Endodermal cell (in vitro differentiated cells): ENCODE measurements around the gene RAB3GAP2. TPM values are rescaled to one million over a fixed set of nuclear protein-coding genes. Genes with fewer than 3 reads are reported as not detected.
"Not testable (repeated sequence)": the region's sequence is repeated elsewhere in the genome, so short reads cannot be mapped to it uniquely, and the experiment has no call there.

Experiments
- DNase-seq: peaks from one replicate; pipeline ENCODE4 v3.0.0-alpha.2; 2017
- H3K27ac ChIP-seq: 2 replicates; pipeline ENCODE4 v1.5.1; 2013; ENCODE audit warnings: mild to moderate bottlenecking, low read depth, low read length, moderate library complexity
- H3K27me3 ChIP-seq: 2 replicates; pipeline ENCODE4 v1.6.1; 2013; ENCODE audit warnings: mild to moderate bottlenecking, low read length, moderate library complexity; ENCODE audit not compliant: insufficient read depth, control insufficient read depth, poor library complexity, severe bottlenecking
- H3K36me3 ChIP-seq: 2 replicates; pipeline ENCODE4 v1.7.0; 2013; ENCODE audit warnings: mild to moderate bottlenecking, low read length, moderate library complexity; ENCODE audit not compliant: control insufficient read depth, insufficient read depth
- H3K4me1 ChIP-seq: one replicate; pipeline ENCODE4 v1.7.0; 2013; ENCODE audit warnings: low read length; ENCODE audit not compliant: control insufficient read depth, insufficient read depth
- H3K4me3 ChIP-seq: 2 replicates; pipeline ENCODE4 v1.5.1; 2013; ENCODE audit warnings: mild to moderate bottlenecking, low read length, moderate library complexity
- H3K9ac ChIP-seq: 2 replicates; pipeline ENCODE4 v1.6.1; 2013; ENCODE audit warnings: mild to moderate bottlenecking, low read length, moderate library complexity; ENCODE audit not compliant: poor library complexity, severe bottlenecking; ENCODE audit errors: extremely low read depth
- H3K9me3 ChIP-seq: 2 replicates; pipeline ENCODE4 v1.6.1; 2013; ENCODE audit warnings: mild to moderate bottlenecking, low read length, moderate library complexity; ENCODE audit not compliant: control insufficient read depth
- H3K27ac Mint-ChIP-seq: 2 replicates; pipeline ENCODE4 v1.8.0; 2020; ENCODE audit warnings: mixed read lengths
- H3K27me3 Mint-ChIP-seq: 2 replicates; pipeline ENCODE4 v1.8.0; 2021; ENCODE audit warnings: mild to moderate bottlenecking, mixed read lengths; ENCODE audit not compliant: insufficient read depth
- H3K36me3 Mint-ChIP-seq: 2 replicates; pipeline ENCODE4 v1.8.0; 2020; ENCODE audit warnings: low read depth, mixed read lengths
- H3K4me1 Mint-ChIP-seq: 2 replicates; pipeline ENCODE4 v1.8.0; 2020; ENCODE audit warnings: mixed read lengths
- H3K4me3 Mint-ChIP-seq: 2 replicates; pipeline ENCODE4 v1.8.0; 2020; ENCODE audit warnings: mild to moderate bottlenecking, moderate library complexity, mixed read lengths
- H3K9me3 Mint-ChIP-seq: 2 replicates; pipeline ENCODE4 v1.8.0; 2020; ENCODE audit warnings: mild to moderate bottlenecking, mixed read lengths
- WGBS, 2 experiments: methylation state at CpG; one replicate each; pipeline versions ENCODE4 v1.1.5 to v1.1.7; 2013; ENCODE audit warnings: missing lambda C conversion rate in 2 of 2, mixed read lengths in 1 of 2; ENCODE audit not compliant: insufficient coverage in 1 of 2, insufficient read length in 1 of 2; 5-methylcytosine and 5-hydroxymethylcytosine counted together
- total RNA-seq, 2 donors: library from RNA; stranded (reverse); fragmentation: NEBNext Ultra II Directional in 1 of 2; extraction: Animal tissue kit (Norgen Biotek cat#: 25700) in 1 of 2; gene quantifications; 2 replicates in 1 of 2; 3 replicates in 1 of 2; pipeline ENCODE4 v1.2.1, GENCODE V29; 2021
- TF ChIP-seq, protein P1 (sequence below): fragments of 200-600 bp; sonication (generic); conservative IDR thresholded peaks from 2 replicates; pipeline ENCODE4 v1.5.0; 2021; ENCODE audit warnings: antibody characterized with exemption, mild to moderate bottlenecking

Gene RAB3GAP2
- total RNA-seq, 2 donors from 2014 or later = 39.3 to 50.4 TPM

DNA sequence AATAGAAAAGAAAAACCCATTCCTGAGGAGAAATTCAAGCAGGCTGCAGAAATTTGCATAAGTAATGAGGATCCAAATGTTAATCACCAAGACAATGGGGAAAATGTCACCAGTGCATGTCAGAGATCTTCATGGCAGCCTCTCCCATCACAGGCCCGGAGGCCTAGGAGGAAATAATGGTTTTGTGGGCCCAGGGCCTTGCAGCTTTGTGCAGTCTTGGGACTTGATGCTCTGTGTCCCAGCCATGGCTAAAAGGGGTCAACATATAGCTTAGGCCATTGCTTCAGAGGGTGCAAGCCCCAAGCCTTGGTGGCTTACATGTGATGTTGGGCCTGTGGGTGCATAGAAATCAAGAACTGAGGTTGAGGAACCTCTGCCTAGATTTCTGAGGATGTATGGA is 22.7 kb downstream of the RAB3GAP2 start:
- H3K4me3 ChIP-seq = peak overlapping the region; percentile 70
- Mint-ChIP-seq H3K27ac (no peak overlapping the region), H3K36me3 (peaks cover 82% of the 10 kb centered on the region), H3K27me3 (no peaks in the 10 kb centered on the region), H3K9me3 (peaks cover 85% of the 10 kb centered on the region), H3K4me3 (no peak overlapping the region), H3K4me1 (peaks cover 10% of the 10 kb centered on the region)
- DNase-seq = peak; percentile 55
- peaks cover 70% of the 10 kb centered on the region for H3K9me3 ChIP-seq
- TF ChIP-seq, protein P1, sequence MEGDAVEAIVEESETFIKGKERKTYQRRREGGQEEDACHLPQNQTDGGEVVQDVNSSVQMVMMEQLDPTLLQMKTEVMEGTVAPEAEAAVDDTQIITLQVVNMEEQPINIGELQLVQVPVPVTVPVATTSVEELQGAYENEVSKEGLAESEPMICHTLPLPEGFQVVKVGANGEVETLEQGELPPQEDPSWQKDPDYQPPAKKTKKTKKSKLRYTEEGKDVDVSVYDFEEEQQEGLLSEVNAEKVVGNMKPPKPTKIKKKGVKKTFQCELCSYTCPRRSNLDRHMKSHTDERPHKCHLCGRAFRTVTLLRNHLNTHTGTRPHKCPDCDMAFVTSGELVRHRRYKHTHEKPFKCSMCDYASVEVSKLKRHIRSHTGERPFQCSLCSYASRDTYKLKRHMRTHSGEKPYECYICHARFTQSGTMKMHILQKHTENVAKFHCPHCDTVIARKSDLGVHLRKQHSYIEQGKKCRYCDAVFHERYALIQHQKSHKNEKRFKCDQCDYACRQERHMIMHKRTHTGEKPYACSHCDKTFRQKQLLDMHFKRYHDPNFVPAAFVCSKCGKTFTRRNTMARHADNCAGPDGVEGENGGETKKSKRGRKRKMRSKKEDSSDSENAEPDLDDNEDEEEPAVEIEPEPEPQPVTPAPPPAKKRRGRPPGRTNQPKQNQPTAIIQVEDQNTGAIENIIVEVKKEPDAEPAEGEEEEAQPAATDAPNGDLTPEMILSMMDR = no peak
- H3K9ac ChIP-seq = no peak overlapping the region
- H3K36me3 ChIP-seq = peaks cover 65% of the 10 kb centered on the region
- H3K27me3 ChIP-seq = no peaks in the 10 kb centered on the region
- no peak overlapping the region for H3K27ac ChIP-seq
- H3K4me1 ChIP-seq = no peaks in the 10 kb centered on the region
- WGBS, 2 experiments = 100% methylated on average over 1 of the region's 1 CpG; no CpG with 5 or more reads in 1 of the 2 experiments

DNA sequence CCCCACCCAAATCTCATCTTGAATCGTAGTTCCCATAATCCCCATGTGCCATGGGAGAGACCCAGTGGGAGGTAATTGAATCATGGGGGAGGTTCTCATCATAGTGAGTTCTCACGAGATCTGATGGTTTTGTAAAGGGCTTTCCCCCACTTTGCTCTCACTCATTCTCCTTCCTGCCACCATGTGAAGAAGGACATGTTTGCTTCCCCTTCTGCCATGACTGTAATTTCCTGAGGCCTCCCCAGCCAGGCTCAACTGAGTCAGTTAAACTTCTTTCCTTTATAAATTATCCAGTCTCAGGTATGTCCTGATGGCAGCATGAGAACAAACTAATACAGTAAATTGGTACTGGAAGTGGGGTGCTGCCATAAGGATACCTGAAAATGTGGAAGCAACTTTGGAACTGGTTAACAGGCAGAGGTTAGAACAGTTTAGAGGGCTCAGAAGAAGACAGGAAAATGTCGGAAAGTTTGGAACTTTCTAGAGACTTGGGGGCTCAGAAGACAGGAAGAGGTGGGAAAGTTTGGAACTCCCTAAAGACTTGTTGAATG is 23.5 kb downstream of the RAB3GAP2 start:
- Histone ChIP-seq H3K36me3 (peaks cover 65% of the 10 kb centered on the region), H3K4me3 (peak overlapping the region; percentile 70), H3K9me3 (peaks cover 76% of the 10 kb centered on the region)
- H3K4me3 Mint-ChIP-seq, H3K27me3 ChIP-seq, H3K27ac Mint-ChIP-seq, DNase-seq, H3K4me1 ChIP-seq, H3K4me1 Mint-ChIP-seq, H3K9ac ChIP-seq, H3K27ac ChIP-seq, H3K27me3 Mint-ChIP-seq: not testable (repeated sequence)
- Mint-ChIP-seq H3K9me3 (peaks cover 85% of the 10 kb centered on the region), H3K36me3 (peaks cover 84% of the 10 kb centered on the region)
- 94 to 97% methylated on average over 2 to 3 of the region's 3 CpGs for WGBS, 2 experiments

DNA sequence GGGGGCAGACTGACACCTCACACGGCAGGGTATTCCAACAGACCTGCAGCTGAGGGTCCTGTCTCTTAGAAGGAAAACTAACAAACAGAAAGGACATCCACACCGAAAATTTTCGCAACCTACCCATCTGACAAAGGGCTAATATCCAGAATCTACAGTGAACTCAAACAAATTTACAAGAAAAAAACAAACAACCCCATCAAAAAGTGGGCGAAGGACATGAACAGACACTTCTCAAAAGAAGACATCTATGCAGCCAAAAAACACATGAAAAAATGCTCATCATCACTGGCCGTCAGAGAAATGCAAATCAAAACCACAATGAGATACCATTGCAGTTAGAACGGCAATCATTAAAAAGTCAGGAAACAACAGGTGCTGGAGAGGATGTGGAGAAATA is 26.4 kb downstream of the RAB3GAP2 start:
- not testable (repeated sequence) for H3K27me3 ChIP-seq, H3K27me3 Mint-ChIP-seq, H3K4me3 ChIP-seq, H3K27ac Mint-ChIP-seq, H3K4me3 Mint-ChIP-seq, H3K4me1 Mint-ChIP-seq, H3K4me1 ChIP-seq, H3K9ac ChIP-seq, DNase-seq, H3K27ac ChIP-seq
- Histone ChIP-seq H3K9me3 (peaks cover 50% of the 10 kb centered on the region), H3K36me3 (peaks cover 44% of the 10 kb centered on the region)
- peaks cover 61% of the 10 kb centered on the region for H3K9me3 Mint-ChIP-seq
- peaks cover 63% of the 10 kb centered on the region for H3K36me3 Mint-ChIP-seq
- 83 to 100% methylated on average over 3 to 4 of the region's 6 CpGs for WGBS, 2 experiments

DNA sequence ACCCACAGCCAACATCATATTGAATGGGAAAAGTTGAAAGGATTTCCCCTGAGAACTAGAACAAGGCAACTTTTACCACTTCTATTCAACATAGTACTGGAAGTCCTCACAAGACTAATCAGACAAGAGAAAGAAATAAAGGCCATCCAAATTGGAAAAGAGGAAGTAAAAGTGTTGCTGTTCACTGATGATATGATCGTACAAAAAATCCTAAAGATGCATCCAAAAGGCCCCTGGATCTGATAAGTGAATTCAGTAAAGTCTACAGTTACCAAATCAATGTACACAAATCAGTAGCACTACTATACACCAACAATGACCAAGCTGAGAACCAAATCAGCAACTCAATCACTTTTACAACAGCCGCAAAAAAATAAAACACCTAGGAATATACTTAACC is 28.3 kb downstream of the RAB3GAP2 start:
- no peak for DNase-seq
- Mint-ChIP-seq H3K4me3 (no peak overlapping the region), H3K27ac (peak overlapping the region; percentile 11), H3K36me3 (peaks cover 43% of the 10 kb centered on the region), H3K9me3 (peaks cover 42% of the 10 kb centered on the region), H3K27me3 (no peaks in the 10 kb centered on the region), H3K4me1 (no peaks in the 10 kb centered on the region)
- Histone ChIP-seq H3K27ac (no peak overlapping the region), H3K9me3 (peaks cover 30% of the 10 kb centered on the region), H3K4me3 (no peak overlapping the region), H3K4me1 (no peaks in the 10 kb centered on the region), H3K36me3 (peaks cover 25% of the 10 kb centered on the region), H3K27me3 (no peaks in the 10 kb centered on the region), H3K9ac (no peak overlapping the region)
- 98% methylated on average over 2 of the region's 2 CpGs; no CpG with 5 or more reads in 1 of the 2 experiments for WGBS, 2 experiments
- TF ChIP-seq, protein P1 = no peak
